NB4 (cell line): ENCODE measurements around the gene ZNF3.

ENCODE experiments used
- CTCF ChIP-seq: IDR thresholded peaks from one replicate; pipeline ENCODE4 v1.5.1; 2012; ENCODE audit warnings: low read depth, low read length
- MAX ChIP-seq: IDR thresholded peaks from 2 replicates; pipeline ENCODE4 v1.6.1; 2011; ENCODE audit warnings: low read depth, low read length
- MYC ChIP-seq: IDR thresholded peaks from 2 replicates; pipeline ENCODE4 v1.6.1; 2011; ENCODE audit warnings: low read depth, low read length

GRCh38 chr7:100065452-100066186 is 15.9 kb downstream of the ZNF3 start:
- no peak for TF ChIP-seq MAX
- no peak for TF ChIP-seq CTCF
- no peak for TF ChIP-seq MYC
